ENCODE data around the gene SLC24A3.

SLC24A3 gene

DNA sequence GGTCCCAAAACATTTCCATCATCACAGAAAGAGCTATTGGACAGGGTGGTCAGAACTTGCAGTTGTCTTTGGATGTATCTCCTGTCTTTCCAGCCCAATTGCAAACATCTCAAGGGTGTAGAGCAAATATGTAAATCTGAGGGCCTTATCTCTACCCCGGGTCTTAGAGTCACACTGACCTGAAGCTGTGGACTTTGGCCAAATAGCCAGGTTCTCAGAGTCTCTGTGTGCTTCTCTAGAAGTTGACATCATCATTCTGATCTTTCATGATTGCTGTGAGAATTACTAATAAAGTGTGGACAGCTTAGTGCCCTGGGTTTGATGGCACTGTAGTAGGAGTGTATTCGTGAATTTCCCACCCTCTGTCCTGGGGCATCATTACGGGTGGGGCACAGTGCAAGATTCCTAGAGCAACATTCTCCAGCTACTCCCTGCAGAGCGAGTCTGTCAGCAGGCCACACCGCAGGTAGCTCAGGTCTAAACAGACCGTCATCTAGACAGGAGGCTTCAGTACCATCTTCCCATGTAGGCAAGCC is 71.1 kb downstream of the SLC24A3 start:
- H3K4me3 ChIP-seq (ENCODE audit: low read length in 2 of 2) = no peak overlapping the region
- no peak overlapping the region for H3K27ac ChIP-seq (ENCODE audit: low read depth in 2 of 2, low read length in 2 of 2)
- H3K4me1 ChIP-seq (ENCODE audit: control insufficient read depth in 2 of 2, insufficient read depth in 2 of 2, low read length in 2 of 2) = no peaks in the 10 kb centered on the region
- H3K9me3 ChIP-seq (ENCODE audit: control insufficient read depth in 2 of 2, low read length in 2 of 2) = no peaks in the 10 kb centered on the region
- H3K27me3 ChIP-seq (ENCODE audit: control insufficient read depth in 2 of 2, insufficient read depth in 2 of 2, low read length in 2 of 2) = no peaks in the 10 kb centered on the region
- no peak overlapping the region for H3K9ac ChIP-seq (ENCODE audit: low read depth in 1 of 2, low read length in 2 of 2)
- H3K36me3 ChIP-seq (ENCODE audit: control insufficient read depth in 2 of 2, insufficient read depth in 2 of 2, low read length in 2 of 2) = no peaks in the 10 kb centered on the region

DNA sequence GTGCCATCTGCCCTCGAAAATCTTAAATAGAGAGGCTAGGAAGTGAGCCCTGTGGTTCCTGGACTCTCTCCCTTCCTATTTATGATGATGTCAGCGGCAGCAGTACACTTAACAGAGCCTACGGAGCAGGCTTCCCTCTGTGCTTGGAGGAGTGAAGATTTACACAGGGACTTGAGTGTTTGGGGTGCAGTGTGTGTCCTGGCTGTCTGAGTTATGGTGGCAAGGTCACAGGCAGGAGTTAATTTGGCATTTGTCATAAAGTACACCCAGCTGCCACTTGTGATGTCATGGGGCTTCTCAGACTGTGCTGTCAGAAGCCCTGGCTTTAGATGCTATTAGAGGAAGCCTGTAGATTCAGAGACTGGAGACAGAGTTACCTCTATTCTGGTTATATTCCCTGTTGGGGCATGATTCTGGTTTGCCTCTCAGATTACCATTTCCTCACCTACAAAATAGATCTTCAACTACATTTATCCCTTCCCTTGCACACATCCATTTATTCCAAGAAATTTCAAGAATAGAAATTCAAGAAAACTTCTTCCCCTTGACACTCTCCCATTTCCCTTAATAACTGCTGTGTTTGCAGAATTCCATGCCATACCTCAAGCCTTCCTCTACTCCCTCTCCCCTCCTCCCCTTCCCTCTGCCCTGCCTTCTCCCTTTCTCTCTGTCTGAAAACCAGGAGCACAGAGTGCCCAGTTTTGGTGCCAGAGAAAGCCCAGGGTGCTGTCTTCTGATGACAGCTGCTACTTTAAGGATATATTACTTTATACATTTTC is 72.1 kb downstream of the SLC24A3 start:
- no peaks in the 10 kb centered on the region for H3K4me1 ChIP-seq (ENCODE audit: control insufficient read depth in 2 of 2, insufficient read depth in 2 of 2, low read length in 2 of 2)
- no peaks in the 10 kb centered on the region for H3K9me3 ChIP-seq (ENCODE audit: control insufficient read depth in 2 of 2, low read length in 2 of 2)
- H3K9ac ChIP-seq (ENCODE audit: low read depth in 1 of 2, low read length in 2 of 2) = no peak overlapping the region
- no peak overlapping the region for H3K4me3 ChIP-seq (ENCODE audit: low read length in 2 of 2)
- H3K27me3 ChIP-seq (ENCODE audit: control insufficient read depth in 2 of 2, insufficient read depth in 2 of 2, low read length in 2 of 2) = no peaks in the 10 kb centered on the region
- no peak overlapping the region for H3K27ac ChIP-seq (ENCODE audit: low read depth in 2 of 2, low read length in 2 of 2)
- H3K36me3 ChIP-seq (ENCODE audit: control insufficient read depth in 2 of 2, insufficient read depth in 2 of 2, low read length in 2 of 2) = no peaks in the 10 kb centered on the region

DNA sequence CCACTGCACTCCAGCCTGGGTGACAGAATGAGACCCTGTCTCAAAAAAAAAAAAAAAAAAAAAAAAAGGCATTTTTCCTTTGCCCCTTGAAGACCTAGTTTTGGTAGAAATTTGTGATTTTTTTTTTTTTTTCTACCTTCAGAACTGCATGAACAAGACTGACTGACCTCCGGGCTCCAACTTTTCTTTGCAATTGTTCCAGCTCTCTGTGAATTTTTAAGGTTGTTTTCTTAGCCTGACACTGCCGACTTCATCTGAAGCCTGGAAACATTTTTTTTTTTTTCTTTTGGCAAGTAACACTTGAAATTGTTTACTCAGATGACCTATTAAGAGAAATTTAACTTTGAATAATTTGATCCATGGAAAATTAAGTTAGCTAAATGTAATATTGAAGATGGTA is 73.0 kb downstream of the SLC24A3 start:
- Histone ChIP-seq H3K27me3 (ENCODE audit: control insufficient read depth in 2 of 2, insufficient read depth in 2 of 2, low read length in 2 of 2) (no peaks in the 10 kb centered on the region), H3K27ac (ENCODE audit: low read depth in 2 of 2, low read length in 2 of 2) (no peak overlapping the region), H3K9me3 (ENCODE audit: control insufficient read depth in 2 of 2, low read length in 2 of 2) (no peaks in the 10 kb centered on the region), H3K36me3 (ENCODE audit: control insufficient read depth in 2 of 2, insufficient read depth in 2 of 2, low read length in 2 of 2) (no peaks in the 10 kb centered on the region), H3K9ac (ENCODE audit: low read depth in 1 of 2, low read length in 2 of 2) (no peak overlapping the region), H3K4me1 (ENCODE audit: control insufficient read depth in 2 of 2, insufficient read depth in 2 of 2, low read length in 2 of 2) (no peaks in the 10 kb centered on the region), H3K4me3 (ENCODE audit: low read length in 2 of 2) (no peak overlapping the region)

DNA sequence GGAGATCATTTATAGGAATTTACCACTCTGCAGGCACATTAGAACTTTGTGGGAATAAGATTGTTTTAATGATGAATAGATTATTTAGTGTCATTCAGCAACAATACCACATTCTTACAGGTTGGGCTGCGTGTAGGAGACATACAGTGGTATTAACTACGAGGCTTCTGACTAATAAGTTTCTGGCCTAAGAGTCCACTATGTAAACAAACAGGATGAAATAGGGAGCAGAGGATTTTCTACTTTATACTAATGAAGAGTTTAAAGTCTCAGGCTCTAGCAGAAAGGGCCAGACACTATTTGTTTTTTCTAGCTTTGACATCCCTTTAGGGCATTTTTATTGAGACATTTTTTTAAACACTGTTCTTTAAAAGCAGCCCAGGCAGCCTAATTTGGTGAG is 75.6 kb downstream of the SLC24A3 start:
- no peak overlapping the region for H3K27ac ChIP-seq (ENCODE audit: low read depth in 2 of 2, low read length in 2 of 2)

DNA sequence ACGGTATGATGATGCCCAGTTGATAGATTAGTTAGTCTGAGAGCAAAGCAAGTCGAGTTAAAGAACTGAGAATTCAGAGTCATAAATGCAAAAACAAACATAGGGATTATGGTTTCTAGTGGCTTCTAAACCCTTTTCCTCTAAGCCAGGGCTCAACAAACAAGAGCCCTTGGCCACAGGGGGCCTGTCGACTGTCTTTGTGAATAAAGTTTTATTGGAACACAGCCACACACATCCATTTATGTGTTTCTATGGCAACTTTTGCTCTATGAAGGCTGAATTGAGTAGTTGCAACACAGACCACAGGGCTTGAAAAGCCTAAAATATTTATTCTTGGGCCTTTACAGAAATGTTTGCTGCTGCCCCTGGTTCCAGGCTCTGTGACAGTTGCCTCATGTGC is 76.2 kb downstream of the SLC24A3 start:
- no peaks in the 10 kb centered on the region for H3K27me3 ChIP-seq (ENCODE audit: control insufficient read depth in 2 of 2, insufficient read depth in 2 of 2, low read length in 2 of 2)
- H3K36me3 ChIP-seq (ENCODE audit: control insufficient read depth in 2 of 2, insufficient read depth in 2 of 2, low read length in 2 of 2) = no peaks in the 10 kb centered on the region
- no peaks in the 10 kb centered on the region for H3K4me1 ChIP-seq (ENCODE audit: control insufficient read depth in 2 of 2, insufficient read depth in 2 of 2, low read length in 2 of 2)
- H3K27ac ChIP-seq (ENCODE audit: low read depth in 2 of 2, low read length in 2 of 2) = no peak overlapping the region
- H3K9me3 ChIP-seq (ENCODE audit: control insufficient read depth in 2 of 2, low read length in 2 of 2) = no peaks in the 10 kb centered on the region
- no peak overlapping the region for H3K4me3 ChIP-seq (ENCODE audit: low read length in 2 of 2)
- H3K9ac ChIP-seq (ENCODE audit: low read depth in 1 of 2, low read length in 2 of 2) = no peak overlapping the region

More for the DNA sequence above, 75.6 kb downstream of the SLC24A3 start:
- no peak overlapping the region for H3K4me3 ChIP-seq (ENCODE audit: low read length in 2 of 2)
- H3K27me3 ChIP-seq (ENCODE audit: control insufficient read depth in 2 of 2, insufficient read depth in 2 of 2, low read length in 2 of 2) = no peaks in the 10 kb centered on the region
- H3K9ac ChIP-seq (ENCODE audit: low read depth in 1 of 2, low read length in 2 of 2) = no peak overlapping the region
- no peaks in the 10 kb centered on the region for H3K4me1 ChIP-seq (ENCODE audit: control insufficient read depth in 2 of 2, insufficient read depth in 2 of 2, low read length in 2 of 2)
- H3K9me3 ChIP-seq (ENCODE audit: control insufficient read depth in 2 of 2, low read length in 2 of 2) = no peaks in the 10 kb centered on the region
- H3K36me3 ChIP-seq (ENCODE audit: control insufficient read depth in 2 of 2, insufficient read depth in 2 of 2, low read length in 2 of 2) = no peaks in the 10 kb centered on the region

DNA sequence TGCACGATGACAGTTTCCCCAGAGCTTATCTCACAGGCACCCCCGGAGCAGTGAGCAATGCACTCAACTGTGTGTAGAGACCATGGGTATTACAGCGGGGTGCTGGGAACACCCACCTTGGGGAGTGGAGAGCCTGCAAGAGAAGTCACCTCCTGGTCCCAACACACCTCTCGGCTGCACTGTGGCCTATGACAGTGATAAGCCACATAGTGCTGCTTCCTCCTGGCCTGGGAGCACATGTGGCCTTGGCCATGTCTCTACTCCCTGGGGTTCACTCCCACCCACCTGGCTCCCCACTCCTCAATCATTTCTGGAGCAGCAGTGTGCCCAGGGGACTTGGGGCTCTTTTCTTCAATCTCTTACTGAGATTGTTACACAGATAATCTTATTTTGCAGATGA is 77.0 kb downstream of the SLC24A3 start:
- Histone ChIP-seq H3K27ac (ENCODE audit: low read depth in 2 of 2, low read length in 2 of 2) (no peak overlapping the region), H3K9me3 (ENCODE audit: control insufficient read depth in 2 of 2, low read length in 2 of 2) (no peaks in the 10 kb centered on the region), H3K4me3 (ENCODE audit: low read length in 2 of 2) (no peak overlapping the region), H3K27me3 (ENCODE audit: control insufficient read depth in 2 of 2, insufficient read depth in 2 of 2, low read length in 2 of 2) (no peaks in the 10 kb centered on the region), H3K36me3 (ENCODE audit: control insufficient read depth in 2 of 2, insufficient read depth in 2 of 2, low read length in 2 of 2) (no peaks in the 10 kb centered on the region), H3K9ac (ENCODE audit: low read depth in 1 of 2, low read length in 2 of 2) (no peak overlapping the region), H3K4me1 (ENCODE audit: control insufficient read depth in 2 of 2, insufficient read depth in 2 of 2, low read length in 2 of 2) (no peaks in the 10 kb centered on the region)

DNA sequence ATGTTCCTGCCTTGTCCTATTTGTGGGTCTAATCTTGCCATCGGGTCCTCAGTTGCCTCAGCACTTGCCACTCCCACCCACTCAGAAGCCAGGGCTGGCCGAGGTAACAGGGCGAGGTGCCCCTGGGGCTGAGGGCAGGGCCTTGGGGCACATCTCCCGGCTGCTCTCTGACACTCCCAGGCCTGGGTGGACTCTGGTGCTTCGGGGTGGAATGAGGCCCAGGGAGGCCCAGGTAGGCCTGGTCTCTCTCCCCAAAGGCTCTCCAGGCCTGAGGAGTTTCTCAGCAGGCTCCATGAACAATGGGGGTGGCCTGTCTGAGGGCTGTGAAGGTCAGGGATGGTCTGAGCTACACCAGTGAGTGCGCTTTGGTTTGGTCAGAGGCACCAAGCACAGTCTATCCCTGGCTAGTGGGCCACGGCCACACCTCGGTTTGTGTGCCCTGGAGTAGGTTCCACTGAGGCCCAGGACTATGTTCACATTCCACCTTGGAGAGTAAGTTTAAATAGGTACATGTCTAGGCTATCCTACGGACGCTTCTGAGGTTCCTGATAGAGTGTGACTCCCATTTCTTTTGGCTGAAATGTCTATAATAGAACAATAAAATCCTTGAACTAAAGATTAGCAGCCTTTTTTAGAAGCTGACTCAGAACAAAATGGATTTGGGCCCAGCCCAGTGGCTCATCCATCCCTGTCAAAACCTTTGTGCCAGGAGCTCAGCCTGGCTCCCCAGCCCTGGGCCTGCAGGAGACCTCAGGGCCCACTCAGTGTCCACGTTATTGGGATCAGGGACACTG is 78.8 kb downstream of the SLC24A3 start:
- H3K4me1 ChIP-seq (ENCODE audit: control insufficient read depth in 2 of 2, insufficient read depth in 2 of 2, low read length in 2 of 2) = no peaks in the 10 kb centered on the region
- H3K9ac ChIP-seq (ENCODE audit: low read depth in 1 of 2, low read length in 2 of 2) = no peak overlapping the region
- H3K36me3 ChIP-seq (ENCODE audit: control insufficient read depth in 2 of 2, insufficient read depth in 2 of 2, low read length in 2 of 2) = no peaks in the 10 kb centered on the region
- no peaks in the 10 kb centered on the region for H3K9me3 ChIP-seq (ENCODE audit: control insufficient read depth in 2 of 2, low read length in 2 of 2)
- H3K27ac ChIP-seq (ENCODE audit: low read depth in 2 of 2, low read length in 2 of 2) = no peak overlapping the region
- no peaks in the 10 kb centered on the region for H3K27me3 ChIP-seq (ENCODE audit: control insufficient read depth in 2 of 2, insufficient read depth in 2 of 2, low read length in 2 of 2)
- H3K4me3 ChIP-seq (ENCODE audit: low read length in 2 of 2) = no peak overlapping the region

DNA sequence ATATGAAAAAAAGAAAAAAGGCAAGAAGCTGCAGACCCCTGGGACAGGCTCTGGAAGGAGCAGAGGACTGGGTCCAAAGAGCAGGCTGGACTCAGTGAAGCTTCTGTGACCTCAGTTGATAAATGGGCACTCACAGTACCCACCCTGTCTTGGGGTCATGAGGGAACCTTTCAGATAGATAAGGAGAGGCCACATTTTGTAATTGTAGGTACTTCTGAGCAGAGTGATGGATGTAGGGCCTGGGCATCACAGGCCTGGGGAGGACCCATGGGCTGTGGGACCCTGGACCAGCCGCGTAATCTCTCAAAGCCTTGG is 79.3 kb downstream of the SLC24A3 start:
- no peaks in the 10 kb centered on the region for H3K9me3 ChIP-seq (ENCODE audit: control insufficient read depth in 2 of 2, low read length in 2 of 2)
- no peaks in the 10 kb centered on the region for H3K27me3 ChIP-seq (ENCODE audit: control insufficient read depth in 2 of 2, insufficient read depth in 2 of 2, low read length in 2 of 2)
- H3K4me3 ChIP-seq (ENCODE audit: low read length in 2 of 2) = no peak overlapping the region
- H3K36me3 ChIP-seq (ENCODE audit: control insufficient read depth in 2 of 2, insufficient read depth in 2 of 2, low read length in 2 of 2) = no peaks in the 10 kb centered on the region
- no peak overlapping the region for H3K9ac ChIP-seq (ENCODE audit: low read depth in 1 of 2, low read length in 2 of 2)
- no peak overlapping the region for H3K27ac ChIP-seq (ENCODE audit: low read depth in 2 of 2, low read length in 2 of 2)
- no peaks in the 10 kb centered on the region for H3K4me1 ChIP-seq (ENCODE audit: control insufficient read depth in 2 of 2, insufficient read depth in 2 of 2, low read length in 2 of 2)

DNA sequence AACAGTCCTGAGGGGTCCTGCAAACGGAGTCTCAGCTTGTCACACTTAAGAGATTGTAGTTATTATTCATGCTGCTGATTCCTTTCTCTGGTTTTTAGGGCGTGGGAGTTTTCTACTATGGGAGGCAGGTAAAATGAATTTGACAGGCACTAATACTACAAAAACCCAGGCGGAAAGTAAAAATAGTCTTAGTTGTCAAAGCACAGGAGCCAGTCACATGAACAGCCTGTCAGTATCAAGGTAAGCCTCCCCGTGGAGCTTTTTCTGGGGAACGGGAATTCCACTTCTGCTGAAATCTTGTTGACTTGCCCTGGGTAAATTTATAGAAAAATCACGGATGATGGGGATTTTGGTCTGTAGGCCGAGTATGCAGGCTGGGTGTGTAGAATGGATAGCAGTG is 79.8 kb downstream of the SLC24A3 start:
- no peak overlapping the region for H3K9ac ChIP-seq (ENCODE audit: low read depth in 1 of 2, low read length in 2 of 2)
- no peaks in the 10 kb centered on the region for H3K36me3 ChIP-seq (ENCODE audit: control insufficient read depth in 2 of 2, insufficient read depth in 2 of 2, low read length in 2 of 2)
- H3K9me3 ChIP-seq (ENCODE audit: control insufficient read depth in 2 of 2, low read length in 2 of 2) = no peaks in the 10 kb centered on the region
- H3K27ac ChIP-seq (ENCODE audit: low read depth in 2 of 2, low read length in 2 of 2) = no peak overlapping the region
- no peaks in the 10 kb centered on the region for H3K4me1 ChIP-seq (ENCODE audit: control insufficient read depth in 2 of 2, insufficient read depth in 2 of 2, low read length in 2 of 2)
- no peak overlapping the region for H3K4me3 ChIP-seq (ENCODE audit: low read length in 2 of 2)
- no peaks in the 10 kb centered on the region for H3K27me3 ChIP-seq (ENCODE audit: control insufficient read depth in 2 of 2, insufficient read depth in 2 of 2, low read length in 2 of 2)

DNA sequence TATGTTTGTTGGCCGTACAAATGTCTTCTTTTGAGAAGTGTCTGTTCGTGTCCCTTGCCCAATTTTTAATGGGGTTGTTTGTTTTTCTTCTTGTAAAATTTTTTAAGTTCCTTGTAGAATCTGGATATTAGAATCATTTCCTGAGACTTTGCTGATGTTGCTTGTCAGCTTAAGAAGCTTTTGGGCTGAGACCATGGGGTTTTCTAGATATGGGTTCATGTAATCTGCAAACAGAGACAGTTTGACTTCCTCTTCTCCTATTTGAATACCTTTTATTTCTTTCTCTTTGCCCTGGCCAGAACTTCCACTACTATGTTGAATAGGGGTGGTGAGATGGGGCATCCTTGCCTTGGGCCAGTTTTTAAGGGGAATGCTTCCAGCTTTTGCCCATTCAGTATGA is 82.6 kb downstream of the SLC24A3 start:
- Histone ChIP-seq H3K36me3 (ENCODE audit: control insufficient read depth in 2 of 2, insufficient read depth in 2 of 2, low read length in 2 of 2) (no peaks in the 10 kb centered on the region), H3K27me3 (ENCODE audit: control insufficient read depth in 2 of 2, insufficient read depth in 2 of 2, low read length in 2 of 2) (no peaks in the 10 kb centered on the region), H3K9me3 (ENCODE audit: control insufficient read depth in 2 of 2, low read length in 2 of 2) (no peaks in the 10 kb centered on the region)

More for the DNA sequence above, 82.6 kb downstream of the SLC24A3 start:
- Histone ChIP-seq H3K4me3 (ENCODE audit: low read length in 2 of 2) (no peak overlapping the region), H3K27ac (ENCODE audit: low read depth in 2 of 2, low read length in 2 of 2) (no peak overlapping the region), H3K4me1 (ENCODE audit: control insufficient read depth in 2 of 2, insufficient read depth in 2 of 2, low read length in 2 of 2) (no peaks in the 10 kb centered on the region), H3K9ac (ENCODE audit: low read depth in 1 of 2, low read length in 2 of 2) (no peak overlapping the region)
